ENCODE data around the gene PUS10.

The PUS10 gene

DNA sequence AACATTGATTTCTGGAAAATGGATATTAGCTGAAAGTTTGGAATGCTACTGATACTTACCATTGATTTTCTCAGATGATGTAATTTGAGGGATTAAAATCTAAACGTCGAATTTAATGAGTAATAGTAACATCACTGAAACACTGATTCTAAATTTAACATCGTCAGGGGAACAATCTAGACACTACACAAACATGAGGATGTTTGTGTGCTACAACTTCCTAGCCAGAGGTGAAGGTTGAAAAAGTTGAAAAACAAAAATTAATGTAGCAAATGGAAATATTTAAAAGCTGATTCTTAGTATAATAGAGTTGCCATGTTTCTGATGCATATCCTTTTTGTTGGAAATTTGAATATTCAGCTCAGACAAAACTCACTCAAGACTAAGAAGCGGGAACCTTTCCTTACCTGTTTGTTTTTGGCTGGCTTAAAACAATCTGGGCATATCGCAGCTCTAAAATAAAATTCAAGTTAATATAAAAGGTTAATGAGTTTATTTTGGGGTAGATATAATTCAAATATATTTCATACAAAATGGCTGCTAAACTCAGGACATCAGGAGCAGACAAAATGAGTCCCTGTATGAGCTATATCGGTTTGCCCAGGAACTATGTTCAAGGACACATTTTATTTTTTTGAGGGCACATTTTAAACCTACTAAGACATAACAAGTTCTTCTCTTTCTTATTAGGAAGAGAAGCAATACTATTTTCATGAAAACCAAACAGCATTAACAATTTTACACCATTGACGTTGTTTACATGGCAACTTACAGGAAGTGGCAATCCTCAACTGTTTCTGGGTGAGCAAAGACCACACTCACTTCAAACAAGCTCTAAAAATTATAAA lies 53.2 kb downstream of the PUS10 start:
- TF ChIP-seq, protein P1, sequence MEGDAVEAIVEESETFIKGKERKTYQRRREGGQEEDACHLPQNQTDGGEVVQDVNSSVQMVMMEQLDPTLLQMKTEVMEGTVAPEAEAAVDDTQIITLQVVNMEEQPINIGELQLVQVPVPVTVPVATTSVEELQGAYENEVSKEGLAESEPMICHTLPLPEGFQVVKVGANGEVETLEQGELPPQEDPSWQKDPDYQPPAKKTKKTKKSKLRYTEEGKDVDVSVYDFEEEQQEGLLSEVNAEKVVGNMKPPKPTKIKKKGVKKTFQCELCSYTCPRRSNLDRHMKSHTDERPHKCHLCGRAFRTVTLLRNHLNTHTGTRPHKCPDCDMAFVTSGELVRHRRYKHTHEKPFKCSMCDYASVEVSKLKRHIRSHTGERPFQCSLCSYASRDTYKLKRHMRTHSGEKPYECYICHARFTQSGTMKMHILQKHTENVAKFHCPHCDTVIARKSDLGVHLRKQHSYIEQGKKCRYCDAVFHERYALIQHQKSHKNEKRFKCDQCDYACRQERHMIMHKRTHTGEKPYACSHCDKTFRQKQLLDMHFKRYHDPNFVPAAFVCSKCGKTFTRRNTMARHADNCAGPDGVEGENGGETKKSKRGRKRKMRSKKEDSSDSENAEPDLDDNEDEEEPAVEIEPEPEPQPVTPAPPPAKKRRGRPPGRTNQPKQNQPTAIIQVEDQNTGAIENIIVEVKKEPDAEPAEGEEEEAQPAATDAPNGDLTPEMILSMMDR (conservative IDR thresholded peaks at IDR 0.05) = no peak
- 0 out of 2 replicates have a peak overlapping the region, but pooled peaks have one; percentile 4 for H3K27ac ChIP-seq

DNA sequence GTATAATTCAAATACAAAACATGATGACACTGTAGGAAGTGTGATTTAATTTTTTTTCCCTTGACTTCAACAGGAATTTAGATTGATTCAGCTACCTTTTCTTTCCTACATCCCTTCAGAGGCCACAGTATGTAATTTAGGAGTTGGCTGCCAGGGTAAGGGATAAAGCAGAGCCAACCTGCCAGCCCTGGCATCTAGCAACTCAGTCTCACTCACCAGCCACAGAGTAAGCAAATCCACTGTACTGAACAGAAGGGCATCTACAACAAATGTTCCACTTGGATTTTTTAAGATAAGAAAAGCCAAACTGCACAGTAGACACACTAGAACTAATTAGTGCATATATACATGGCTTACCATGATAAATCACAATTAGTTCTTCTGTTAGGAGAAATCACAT lies 54.9 kb downstream of the PUS10 start:
- TF ChIP-seq, protein P1 (conservative IDR thresholded peaks at IDR 0.05) = no peak
- no peak overlapping the region for H3K27ac ChIP-seq

DNA sequence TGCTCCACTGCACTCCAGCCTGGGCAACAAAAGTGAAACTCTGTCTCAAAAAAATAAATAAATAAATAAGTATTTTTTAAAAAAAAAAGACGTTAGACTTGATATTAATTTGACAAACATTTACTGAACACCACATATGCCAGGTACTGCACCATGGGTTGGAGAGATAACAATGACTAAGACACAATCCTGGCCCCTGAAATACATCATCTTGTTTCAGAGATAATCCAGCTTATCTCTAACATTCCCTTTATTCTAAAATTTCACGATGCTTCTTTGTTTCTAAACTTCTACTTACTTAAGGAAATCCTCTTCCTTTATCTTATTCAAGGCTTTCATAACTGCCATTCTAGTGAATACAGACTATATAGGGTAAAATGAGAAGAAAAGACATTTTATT lies 55.5 kb downstream of the PUS10 start:
- TF ChIP-seq, protein P1 (conservative IDR thresholded peaks at IDR 0.05) = no peak
- no peak overlapping the region for H3K27ac ChIP-seq

DNA sequence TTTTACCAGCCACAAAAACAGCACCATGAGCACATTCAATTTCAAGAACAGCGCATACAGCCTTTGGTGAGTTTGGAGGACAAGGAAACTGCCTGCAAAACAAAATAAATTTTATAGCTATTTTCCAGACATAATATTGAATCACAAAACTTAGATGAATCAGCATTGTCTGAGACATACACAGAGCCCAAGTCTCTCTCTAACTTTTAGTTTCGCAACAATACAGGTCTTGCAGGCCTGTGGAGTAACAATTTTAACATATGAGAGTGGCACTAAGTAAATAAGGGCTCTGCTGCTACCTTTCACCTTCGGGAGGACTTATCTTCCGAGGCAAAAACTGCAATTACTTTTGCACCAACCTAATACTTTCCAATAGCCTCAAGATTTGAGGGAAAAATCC lies 56.6 kb downstream of the PUS10 start:
- H3K27ac ChIP-seq = no peak overlapping the region
- TF ChIP-seq, protein P1 (conservative IDR thresholded peaks at IDR 0.05) = no peak

DNA sequence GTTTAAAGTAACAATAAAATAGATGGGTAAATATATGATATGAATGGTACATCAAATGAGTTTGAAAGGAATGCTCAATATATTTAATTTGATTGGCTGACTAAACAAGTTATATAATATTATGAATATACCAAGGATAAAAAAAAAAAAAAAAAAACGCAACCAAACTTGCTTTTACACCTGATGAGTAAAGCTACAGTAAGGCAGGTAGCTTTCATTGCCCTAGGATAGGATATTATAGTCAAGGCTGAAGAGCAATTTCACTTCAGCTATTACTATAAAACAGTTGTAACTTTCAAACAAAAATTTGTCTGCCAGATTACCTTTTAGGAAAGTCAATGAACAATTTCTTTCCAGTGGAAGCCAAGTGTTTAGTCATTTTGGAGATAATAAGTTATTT lies 57.3 kb downstream of the PUS10 start:
- TF ChIP-seq, protein P1 (conservative IDR thresholded peaks at IDR 0.05) = no peak
- H3K27ac ChIP-seq = no peak overlapping the region

DNA sequence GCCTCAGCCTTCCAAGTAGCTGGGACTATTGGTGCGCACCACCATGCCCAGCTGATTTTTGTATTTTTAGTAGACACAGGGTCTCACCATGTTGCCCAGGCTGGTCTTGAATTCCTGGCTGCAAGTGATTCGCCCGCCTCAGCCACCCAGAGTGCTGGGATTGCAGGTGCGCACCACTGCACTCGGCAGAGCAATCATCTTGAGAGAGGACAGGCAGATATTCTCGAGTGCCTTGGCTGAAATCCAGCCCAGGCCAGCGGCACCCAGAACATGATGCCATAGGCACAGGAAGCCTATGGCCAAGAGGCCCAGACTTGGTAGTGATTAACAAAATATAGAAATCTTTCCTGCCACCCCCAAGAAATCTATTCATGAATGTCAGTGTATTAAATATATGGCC lies 58.6 kb downstream of the PUS10 start:
- TF ChIP-seq, protein P1 (conservative IDR thresholded peaks at IDR 0.05) = no peak
- H3K27ac ChIP-seq = no peak overlapping the region

DNA sequence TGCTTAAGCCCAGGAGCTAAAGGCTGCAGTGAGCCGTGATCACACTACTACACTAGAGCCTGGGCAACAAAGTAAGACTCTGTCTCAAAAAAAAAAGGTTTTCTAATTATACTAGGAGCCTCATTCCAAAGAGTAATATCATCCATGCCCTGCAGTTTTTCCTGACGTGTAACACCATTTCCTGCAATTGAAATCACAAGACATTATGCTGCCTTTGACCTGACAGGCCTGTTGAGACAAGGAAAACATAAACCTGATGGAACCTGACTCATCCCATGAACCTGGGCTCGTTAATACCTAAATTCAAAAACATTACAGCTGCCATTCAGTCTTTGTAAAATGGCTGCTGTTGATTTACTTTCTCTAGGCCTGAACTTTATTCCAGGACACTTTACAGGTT lies 59.3 kb downstream of the PUS10 start:
- H3K27ac ChIP-seq = no peak overlapping the region
- TF ChIP-seq, protein P1 (conservative IDR thresholded peaks at IDR 0.05) = no peak
